CD14-positive monocyte (primary cell): ENCODE results near the gene DUSP8. TPM values are rescaled to one million over a fixed set of nuclear protein-coding genes. Genes with fewer than 3 reads are reported as not detected.

Experiments used
- DNase-seq, 3 donors: peaks; one replicate each; pipeline ENCODE4 v3.0.0-alpha.2; 2011 to 2022
- H2AFZ ChIP-seq: 2 replicates; pipeline ENCODE4 v1.6.0; 2012; ENCODE audit warnings: mild to moderate bottlenecking, low read depth, low read length, inconsistent platforms; ENCODE audit not compliant: insufficient read depth, poor library complexity, severe bottlenecking
- H3K27ac ChIP-seq, 2 donors: 1 replicate in 1 of 2; 2 replicates in 1 of 2; pipeline ENCODE4 v1.5.1; 2012 to 2013; ENCODE audit warnings: low read length in 2 of 2, control low read depth in 1 of 2, inconsistent platforms in 1 of 2, low read depth in 1 of 2, mild to moderate bottlenecking in 1 of 2
- H3K27me3 ChIP-seq, 2 donors: one replicate each; pipeline versions ENCODE4 v1.6.0 to v1.6.1; 2011 to 2013; ENCODE audit warnings: low read length in 2 of 2; ENCODE audit not compliant: control insufficient read depth in 2 of 2, insufficient read depth in 2 of 2
- H3K36me3 ChIP-seq, 2 donors: replicated peaks in 1 of 2; 1 replicate in 1 of 2; 2 replicates in 1 of 2; pipeline versions ENCODE4 v1.5.1 to v1.6.1; 2012 to 2013; ENCODE audit warnings: low read length in 2 of 2, control low read depth in 1 of 2, inconsistent platforms in 1 of 2, mild to moderate bottlenecking in 1 of 2; ENCODE audit not compliant: insufficient read depth in 2 of 2, control insufficient read depth in 1 of 2
- H3K4me1 ChIP-seq, 2 donors: 1 replicate in 1 of 2; 2 replicates in 1 of 2; pipeline versions ENCODE4 v1.5.1 to v1.6.1; 2012 to 2013; ENCODE audit warnings: low read length in 2 of 2, control low read depth in 1 of 2, inconsistent platforms in 1 of 2, mild to moderate bottlenecking in 1 of 2, moderate library complexity in 1 of 2; ENCODE audit not compliant: insufficient read depth in 2 of 2, control insufficient read depth in 1 of 2
- H3K4me2 ChIP-seq: replicated peaks from 2 replicates; pipeline ENCODE3; 2012; ENCODE audit warnings: low read length, moderate library complexity, mild to moderate bottlenecking; ENCODE audit not compliant: poor library complexity, severe bottlenecking; ENCODE audit errors: extremely low read depth
- H3K4me3 ChIP-seq, 3 experiments: fragments of 200-600 bp in 1 of 3; sonication (generic) in 1 of 3; replicated peaks in 1 of 3; 1 replicate in 2 of 3; 2 replicates in 1 of 3; pipeline ENCODE4 v1.5.1; 2011 to 2013; ENCODE audit warnings: low read length in 3 of 3, mild to moderate bottlenecking in 3 of 3, control low read depth in 2 of 3, low read depth in 2 of 3, inconsistent platforms in 1 of 3, moderate library complexity in 1 of 3
- H3K79me2 ChIP-seq: 2 replicates; pipeline ENCODE4 v1.6.0; 2012; ENCODE audit warnings: mild to moderate bottlenecking, control low read depth, inconsistent platforms, low read length, moderate library complexity; ENCODE audit not compliant: insufficient read depth
- H3K9ac ChIP-seq: 2 replicates; pipeline ENCODE4 v1.6.0; 2017; ENCODE audit warnings: low read length, mild to moderate bottlenecking; ENCODE audit not compliant: insufficient read depth, poor library complexity, severe bottlenecking
- H3K9me3 ChIP-seq, 2 donors: replicated peaks in 1 of 2; 1 replicate in 1 of 2; 2 replicates in 1 of 2; pipeline versions ENCODE4 v1.5.1 to v1.6.1; 2012 to 2013; ENCODE audit warnings: low read length in 2 of 2, control low read depth in 1 of 2; ENCODE audit not compliant: control insufficient read depth in 1 of 2, insufficient read depth in 1 of 2
- H4K20me1 ChIP-seq: 2 replicates; pipeline ENCODE4 v1.6.0; 2012; ENCODE audit warnings: mild to moderate bottlenecking, low read length, control low read depth, moderate library complexity; ENCODE audit not compliant: insufficient read depth
- H3K27ac Mint-ChIP-seq, 7 donors: one replicate each; pipeline ENCODE4 v1.8.0; 2020; ENCODE audit warnings: mild to moderate bottlenecking in 7 of 7, mixed read lengths in 7 of 7, moderate library complexity in 6 of 7, inconsistent platforms in 2 of 7
- H3K27me3 Mint-ChIP-seq, 3 donors: one replicate each; pipeline ENCODE4 v1.8.0; 2021 to 2022; ENCODE audit warnings: low read depth in 3 of 3, mild to moderate bottlenecking in 3 of 3, mixed read lengths in 3 of 3, moderate library complexity in 3 of 3, inconsistent platforms in 1 of 3
- H3K36me3 Mint-ChIP-seq, 2 donors: one replicate each; pipeline ENCODE4 v1.8.0; 2020; ENCODE audit warnings: mixed read lengths in 2 of 2, inconsistent platforms in 1 of 2, mild to moderate bottlenecking in 1 of 2
- H3K4me1 Mint-ChIP-seq: one replicate; pipeline ENCODE4 v1.8.0; 2020; ENCODE audit warnings: mild to moderate bottlenecking, mixed read lengths
- H3K4me3 Mint-ChIP-seq, 2 donors: one replicate each; pipeline ENCODE4 v1.8.0; 2020; ENCODE audit warnings: mild to moderate bottlenecking in 2 of 2, mixed read lengths in 2 of 2, moderate library complexity in 1 of 2
- H3K9me3 Mint-ChIP-seq, 7 donors: one replicate each; pipeline ENCODE4 v1.8.0; 2020 to 2022; ENCODE audit warnings: mixed read lengths in 7 of 7, mild to moderate bottlenecking in 6 of 7, moderate library complexity in 6 of 7, inconsistent platforms in 2 of 7
- WGBS: methylation state at CpG from one replicate; pipeline ENCODE4 v1.1.5; 2013; ENCODE audit warnings: missing lambda C conversion rate; ENCODE audit not compliant: insufficient coverage; 5-methylcytosine and 5-hydroxymethylcytosine counted together
- intact Hi-C, 2 donors: fragments of 100-400 bp; cut with micrococcal nuclease; formaldehyde crosslinking; loops; one replicate each; pipeline versions ENCODE4 v1.15.0 to v1.15.1; 2023
- polyA plus RNA-seq, 3 donors: library from polyadenylated mRNA; depleted of rRNA in 1 of 3; unstranded in 2 of 3; stranded (reverse) in 1 of 3; fragments of 300-500 nt in 2 of 3; fragments of >200 nt in 1 of 3; fragmentation: Illumina TruSeq in 2 of 3; gene quantifications; 1 replicate in 2 of 3; 2 replicates in 1 of 3; pipeline ENCODE4 v1.2.3, GENCODE V29; 2012 to 2021
- TF ChIP-seq, protein P1 (sequence below): fragments of 200-600 bp; IDR thresholded peaks from one replicate; pipeline ENCODE4 v1.8.0; 2022; ENCODE audit warnings: antibody characterized with exemption, mild to moderate bottlenecking

The DUSP8 gene
- polyA plus RNA-seq, 3 donors: 0.61 TPM; not detected in 2

DNA sequence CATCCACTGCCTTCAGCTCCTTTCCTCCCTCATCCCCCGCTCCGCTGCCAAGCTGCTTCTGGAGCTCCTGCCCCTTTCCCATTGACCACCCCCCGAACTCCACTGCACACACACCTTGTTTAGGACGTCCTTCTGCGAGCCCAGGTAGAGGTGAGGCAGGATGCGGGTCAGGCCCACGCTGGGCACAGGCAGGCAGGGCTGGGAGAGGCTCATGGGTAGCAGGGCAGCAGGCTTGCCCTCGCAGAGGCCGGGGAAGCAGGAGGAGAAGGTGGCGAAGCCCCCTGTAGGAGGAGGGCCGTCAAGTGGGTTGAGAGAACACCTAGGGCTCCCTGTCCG lies 13.3 kb downstream of the DUSP8 start:
- no peaks in the 10 kb centered on the region for H3K4me1 Mint-ChIP-seq
- DNase-seq: no peak
- Histone ChIP-seq H3K27ac (no peak overlapping the region), H3K4me1 (no peaks in the 10 kb centered on the region), H3K4me3 (no peak overlapping the region), H3K9me3 (no peaks in the 10 kb centered on the region), H3K27me3 (peaks cover 0 to 31% of the 10 kb centered on the region in 2 donors), H3K36me3 (no peaks in the 10 kb centered on the region), H3K79me2 (no peaks in the 10 kb centered on the region), H3K9ac (no peak overlapping the region), H3K4me2 (no peak overlapping the region), H4K20me1 (no peaks in the 10 kb centered on the region), H2AFZ (no peak overlapping the region)
- H3K27me3 Mint-ChIP-seq: peaks cover 34 to 61% (median 39%) of the 10 kb centered on the region in 3 donors
- 80% methylated on average over 9 of the region's 12 CpGs for WGBS
- TF ChIP-seq, protein P1, sequence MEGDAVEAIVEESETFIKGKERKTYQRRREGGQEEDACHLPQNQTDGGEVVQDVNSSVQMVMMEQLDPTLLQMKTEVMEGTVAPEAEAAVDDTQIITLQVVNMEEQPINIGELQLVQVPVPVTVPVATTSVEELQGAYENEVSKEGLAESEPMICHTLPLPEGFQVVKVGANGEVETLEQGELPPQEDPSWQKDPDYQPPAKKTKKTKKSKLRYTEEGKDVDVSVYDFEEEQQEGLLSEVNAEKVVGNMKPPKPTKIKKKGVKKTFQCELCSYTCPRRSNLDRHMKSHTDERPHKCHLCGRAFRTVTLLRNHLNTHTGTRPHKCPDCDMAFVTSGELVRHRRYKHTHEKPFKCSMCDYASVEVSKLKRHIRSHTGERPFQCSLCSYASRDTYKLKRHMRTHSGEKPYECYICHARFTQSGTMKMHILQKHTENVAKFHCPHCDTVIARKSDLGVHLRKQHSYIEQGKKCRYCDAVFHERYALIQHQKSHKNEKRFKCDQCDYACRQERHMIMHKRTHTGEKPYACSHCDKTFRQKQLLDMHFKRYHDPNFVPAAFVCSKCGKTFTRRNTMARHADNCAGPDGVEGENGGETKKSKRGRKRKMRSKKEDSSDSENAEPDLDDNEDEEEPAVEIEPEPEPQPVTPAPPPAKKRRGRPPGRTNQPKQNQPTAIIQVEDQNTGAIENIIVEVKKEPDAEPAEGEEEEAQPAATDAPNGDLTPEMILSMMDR: no peak
- no peaks in the 10 kb centered on the region for H3K36me3 Mint-ChIP-seq
- H3K9me3 Mint-ChIP-seq: peaks cover 0 to 3% (median 0%) of the 10 kb centered on the region in 7 donors
- intact Hi-C loops: no loop called here
- peak overlapping the region in 1 of 2 donors; percentile 39 for H3K4me3 Mint-ChIP-seq
- no peak overlapping the region for H3K27ac Mint-ChIP-seq

DNA sequence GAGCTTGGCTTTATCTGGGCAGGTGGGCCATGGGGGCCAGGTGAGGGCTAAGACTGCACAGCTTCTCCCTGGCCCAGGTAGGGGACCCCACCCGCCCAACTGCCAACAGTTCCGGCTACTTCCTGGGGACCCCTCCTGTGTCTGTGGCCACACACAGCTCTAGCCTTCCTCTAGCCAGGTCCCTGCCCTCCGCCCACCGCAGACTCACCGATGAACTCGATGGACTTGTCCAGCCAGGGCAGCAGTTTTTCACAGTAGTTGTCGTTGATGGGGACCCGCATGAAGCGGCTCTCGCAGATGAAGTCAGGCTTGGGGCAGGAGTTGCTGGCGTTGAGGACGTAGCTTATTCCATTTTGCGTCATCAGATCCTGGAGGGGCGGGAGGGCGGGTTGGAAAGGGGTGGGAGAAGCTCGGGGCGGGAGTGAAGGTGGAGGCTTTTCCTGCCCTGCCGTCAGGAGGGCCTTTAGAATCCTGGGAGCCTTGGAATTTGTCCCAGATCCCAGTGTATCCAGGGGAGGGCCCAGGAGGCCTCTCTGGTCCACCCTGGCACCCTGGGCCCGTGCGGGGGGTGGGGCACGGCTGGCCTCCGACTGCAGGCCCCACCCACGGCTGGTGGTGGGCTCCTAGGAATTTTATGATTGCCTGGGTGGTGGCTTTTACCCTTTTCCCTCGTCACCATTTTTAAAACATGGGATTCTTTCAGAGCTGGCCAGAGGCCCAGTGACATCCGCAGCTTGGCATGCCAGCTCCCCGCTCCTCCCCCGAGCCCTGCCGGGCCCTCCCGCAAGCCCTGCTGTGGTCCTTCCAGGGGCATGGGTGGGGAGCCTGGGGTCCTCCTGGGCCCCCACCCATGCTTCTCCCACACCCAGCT lies 13.9 kb downstream of the DUSP8 start:
- Mint-ChIP-seq H3K27me3 (peaks cover 32 to 64% (median 45%) of the 10 kb centered on the region in 3 donors), H3K36me3 (no peaks in the 10 kb centered on the region), H3K4me3 (peak overlapping the region in 1 of 2 donors; percentile 65), H3K9me3 (peaks cover 0 to 3% (median 0%) of the 10 kb centered on the region in 7 donors), H3K27ac (no peak overlapping the region), H3K4me1 (no peaks in the 10 kb centered on the region)
- H3K4me3 ChIP-seq: no peak overlapping the region
- no peak overlapping the region for H3K27ac ChIP-seq
- no peaks in the 10 kb centered on the region for H4K20me1 ChIP-seq
- H2AFZ ChIP-seq: no peak overlapping the region
- no peaks in the 10 kb centered on the region for H3K4me1 ChIP-seq
- H3K36me3 ChIP-seq: no peaks in the 10 kb centered on the region
- no peaks in the 10 kb centered on the region for H3K9me3 ChIP-seq
- intact Hi-C loops: no loop called here
- H3K4me2 ChIP-seq: no peak overlapping the region
- 76% methylated on average over 19 of the region's 29 CpGs for WGBS
- peaks cover 0 to 31% of the 10 kb centered on the region in 2 donors for H3K27me3 ChIP-seq
- no peak overlapping the region for H3K9ac ChIP-seq
- DNase-seq: no peak
- no peaks in the 10 kb centered on the region for H3K79me2 ChIP-seq
- TF ChIP-seq, protein P1: no peak
